SK-N-SH (cell line): ENCODE results near the gene TUBA4B.

Experiments used
- CHD2 ChIP-seq: fragments of 150-350 bp; IDR thresholded peaks from 2 replicates; pipeline ENCODE4 v1.6.1; 2018; ENCODE audit warnings: low read length; ENCODE audit not compliant: partially characterized antibody
- ELF1 ChIP-seq: IDR thresholded peaks from 2 replicates; pipeline ENCODE4 v1.4.0; 2012
- EP300 ChIP-seq, 2 experiments: IDR thresholded peaks; 2 replicates each; pipeline versions ENCODE4 v1.4.0 to v1.6.1; 2012; ENCODE audit warnings: borderline replicate concordance in 1 of 2, low read depth in 1 of 2, low read length in 1 of 2
- FOXM1 ChIP-seq: IDR thresholded peaks from 2 replicates; pipeline ENCODE4 v1.4.0; 2012; ENCODE audit warnings: low read depth, mild to moderate bottlenecking
- MXI1 ChIP-seq: IDR thresholded peaks from 2 replicates; pipeline ENCODE4 v1.6.1; 2012; ENCODE audit warnings: mild to moderate bottlenecking, low read depth, low read length, improper control_type of control experiment
- NRF1 ChIP-seq: IDR thresholded peaks from 2 replicates; pipeline ENCODE4 v1.6.1; 2012; ENCODE audit warnings: low read depth, mild to moderate bottlenecking, low read length
- RFX5 ChIP-seq: IDR thresholded peaks from 2 replicates; pipeline ENCODE4 v1.6.1; 2012; ENCODE audit warnings: mild to moderate bottlenecking, improper control_type of control experiment, low read length
- ZBTB33 ChIP-seq: IDR thresholded peaks from 2 replicates; pipeline ENCODE4 v1.4.0; 2012; ENCODE audit warnings: low read depth, borderline replicate concordance
- TF ChIP-seq, protein P1 (sequence below): fragments of 200-600 bp; sonication (generic); IDR thresholded peaks from 2 replicates; pipeline ENCODE4 v1.6.1; 2017; ENCODE audit warnings: antibody characterized with exemption, mild to moderate bottlenecking, moderate library complexity

DNA sequence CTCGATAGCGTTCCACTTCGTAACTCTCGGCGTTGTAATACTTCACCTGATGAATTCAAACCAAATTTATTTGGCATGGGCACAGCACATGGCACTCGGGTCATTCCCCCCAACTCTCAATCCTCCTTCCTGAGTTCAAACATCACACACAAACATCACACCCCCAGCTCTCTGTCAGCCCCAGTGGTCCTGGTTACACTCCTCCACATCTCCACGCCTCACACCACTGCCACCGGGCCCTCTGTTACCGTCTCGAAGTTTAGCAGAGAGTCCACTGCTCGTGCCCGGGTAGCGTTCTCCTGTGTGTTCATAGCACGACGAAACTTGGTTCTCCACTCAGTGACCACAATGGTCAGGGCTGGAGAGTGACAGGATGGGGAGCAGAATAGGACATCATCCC lies 38.9 kb upstream of the TUBA4B start:
- TF ChIP-seq, protein P1, sequence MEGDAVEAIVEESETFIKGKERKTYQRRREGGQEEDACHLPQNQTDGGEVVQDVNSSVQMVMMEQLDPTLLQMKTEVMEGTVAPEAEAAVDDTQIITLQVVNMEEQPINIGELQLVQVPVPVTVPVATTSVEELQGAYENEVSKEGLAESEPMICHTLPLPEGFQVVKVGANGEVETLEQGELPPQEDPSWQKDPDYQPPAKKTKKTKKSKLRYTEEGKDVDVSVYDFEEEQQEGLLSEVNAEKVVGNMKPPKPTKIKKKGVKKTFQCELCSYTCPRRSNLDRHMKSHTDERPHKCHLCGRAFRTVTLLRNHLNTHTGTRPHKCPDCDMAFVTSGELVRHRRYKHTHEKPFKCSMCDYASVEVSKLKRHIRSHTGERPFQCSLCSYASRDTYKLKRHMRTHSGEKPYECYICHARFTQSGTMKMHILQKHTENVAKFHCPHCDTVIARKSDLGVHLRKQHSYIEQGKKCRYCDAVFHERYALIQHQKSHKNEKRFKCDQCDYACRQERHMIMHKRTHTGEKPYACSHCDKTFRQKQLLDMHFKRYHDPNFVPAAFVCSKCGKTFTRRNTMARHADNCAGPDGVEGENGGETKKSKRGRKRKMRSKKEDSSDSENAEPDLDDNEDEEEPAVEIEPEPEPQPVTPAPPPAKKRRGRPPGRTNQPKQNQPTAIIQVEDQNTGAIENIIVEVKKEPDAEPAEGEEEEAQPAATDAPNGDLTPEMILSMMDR: no peak
- TF ChIP-seq MXI1 (no peak), ELF1 (no peak), CHD2 (no peak), ZBTB33 (no peak), RFX5 (no peak), FOXM1 (no peak), EP300 (IDR thresholded peaks at IDR 0.05; ENCODE audit: borderline replicate concordance in 1 of 2, low read depth in 1 of 2, low read length in 1 of 2) (no peak), NRF1 (no peak)
